ENCODE measurements around the gene LCOR. TPM values are rescaled to one million over a fixed set of nuclear protein-coding genes. Genes with fewer than 3 reads are reported as not detected.

Gene LCOR
- total and polyA plus RNA-seq, 2 of the 13 experiments (the other 11 are each of a cell fraction or from before 2014, with no cell fraction given): 12.4 to 23.7 TPM

DNA sequence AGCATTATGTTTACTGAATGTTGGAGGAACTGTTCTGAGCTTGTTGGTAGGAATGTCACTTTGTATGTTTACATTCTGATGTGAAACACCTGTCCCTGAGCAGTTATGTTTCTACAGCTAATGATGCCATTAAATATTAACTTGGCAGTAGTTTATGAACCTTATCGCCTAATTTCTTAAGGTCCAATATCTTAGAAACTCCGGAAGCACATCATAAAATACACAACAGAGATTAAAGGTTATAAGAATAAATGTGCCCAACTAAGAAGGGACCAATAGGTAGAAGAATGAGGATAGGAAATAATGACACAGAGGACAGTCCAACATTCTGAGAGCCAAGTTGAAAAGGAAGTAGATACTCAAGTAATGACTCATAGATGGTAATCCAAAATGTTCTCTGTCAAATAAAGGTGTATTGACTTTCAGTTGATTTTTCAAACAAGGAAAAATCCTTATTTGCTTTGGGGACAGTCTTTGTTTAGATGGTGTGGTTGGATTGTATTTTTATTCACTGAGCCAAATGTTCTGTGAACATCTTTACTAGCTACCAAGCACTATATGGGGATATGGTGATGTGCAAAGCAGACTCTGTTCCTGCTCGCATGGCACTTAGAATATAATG is 31.9 kb downstream of the LCOR start (continued):
- no peak for TF ChIP-seq ZNF34 (CRISPR knock-in tag; IDR thresholded peaks at IDR 0.05; ENCODE audit: borderline replicate concordance)
- TF ChIP-seq KDM4B (CRISPR knock-in tag; IDR thresholded peaks at IDR 0.05): no peak
- no peak for TF ChIP-seq ARID2 (CRISPR knock-in tag; IDR thresholded peaks at IDR 0.05; ENCODE audit: borderline replicate concordance)
- TF ChIP-seq, protein P1, sequence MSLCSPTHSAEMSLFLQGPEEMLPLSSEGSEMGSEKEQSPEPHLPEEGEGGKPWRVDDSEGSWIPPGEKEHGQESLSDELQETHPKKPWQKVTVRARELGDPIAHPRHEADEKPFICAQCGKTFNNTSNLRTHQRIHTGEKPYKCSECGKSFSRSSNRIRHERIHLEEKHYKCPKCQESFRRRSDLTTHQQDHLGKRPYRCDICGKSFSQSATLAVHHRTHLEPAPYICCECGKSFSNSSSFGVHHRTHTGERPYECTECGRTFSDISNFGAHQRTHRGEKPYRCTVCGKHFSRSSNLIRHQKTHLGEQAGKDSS (CRISPR knock-in tag; IDR thresholded peaks at IDR 0.05; ENCODE audit: borderline replicate concordance, low read depth): no peak
- TF ChIP-seq DNMT1 (CRISPR knock-in tag; IDR thresholded peaks at IDR 0.05): no peak
- no peak for TF ChIP-seq LRRFIP1 (CRISPR knock-in tag; conservative IDR thresholded peaks at IDR 0.05)
- TF ChIP-seq, protein P2, sequence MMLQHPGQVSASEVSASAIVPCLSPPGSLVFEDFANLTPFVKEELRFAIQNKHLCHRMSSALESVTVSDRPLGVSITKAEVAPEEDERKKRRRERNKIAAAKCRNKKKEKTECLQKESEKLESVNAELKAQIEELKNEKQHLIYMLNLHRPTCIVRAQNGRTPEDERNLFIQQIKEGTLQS (CRISPR knock-in tag; IDR thresholded peaks at IDR 0.05): peak; percentile 83
- no peak for TF ChIP-seq PAWR (CRISPR knock-in tag; IDR thresholded peaks at IDR 0.05; ENCODE audit: borderline replicate concordance)
- TF ChIP-seq ZNF343 (CRISPR knock-in tag; IDR thresholded peaks at IDR 0.05): no peak
- 0 out of 2 replicates have a peak, but pooled peaks have one; percentile 41 for TF ChIP-seq REPIN1 (CRISPR knock-in tag; IDR thresholded peaks at IDR 0.05; ENCODE audit: borderline replicate concordance, low read depth)
- TF ChIP-seq, protein P3, sequence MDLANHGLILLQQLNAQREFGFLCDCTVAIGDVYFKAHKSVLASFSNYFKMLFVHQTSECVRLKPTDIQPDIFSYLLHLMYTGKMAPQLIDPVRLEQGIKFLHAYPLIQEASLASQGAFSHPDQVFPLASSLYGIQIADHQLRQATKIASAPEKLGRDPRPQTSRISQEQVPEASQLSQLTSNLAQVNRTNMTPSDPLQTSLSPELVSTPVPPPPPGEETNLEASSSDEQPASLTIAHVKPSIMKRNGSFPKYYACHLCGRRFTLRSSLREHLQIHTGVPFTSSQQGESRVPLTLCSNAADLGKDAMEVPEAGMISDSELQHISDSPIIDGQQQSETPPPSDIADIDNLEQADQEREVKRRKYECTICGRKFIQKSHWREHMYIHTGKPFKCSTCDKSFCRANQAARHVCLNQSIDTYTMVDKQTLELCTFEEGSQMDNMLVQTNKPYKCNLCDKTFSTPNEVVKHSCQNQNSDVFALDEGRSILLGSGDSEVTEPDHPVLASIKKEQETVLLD (CRISPR knock-in tag; IDR thresholded peaks at IDR 0.05; ENCODE audit: low read depth): no peak
- TF ChIP-seq GZF1 (CRISPR knock-in tag; IDR thresholded peaks at IDR 0.05): no peak
- no peak for TF ChIP-seq ZNF720 (CRISPR knock-in tag; IDR thresholded peaks at IDR 0.05)
- no peak for TF ChIP-seq ZNF75D (CRISPR knock-in tag; IDR thresholded peaks at IDR 0.05; ENCODE audit: borderline replicate concordance)
- TF ChIP-seq, protein P4, sequence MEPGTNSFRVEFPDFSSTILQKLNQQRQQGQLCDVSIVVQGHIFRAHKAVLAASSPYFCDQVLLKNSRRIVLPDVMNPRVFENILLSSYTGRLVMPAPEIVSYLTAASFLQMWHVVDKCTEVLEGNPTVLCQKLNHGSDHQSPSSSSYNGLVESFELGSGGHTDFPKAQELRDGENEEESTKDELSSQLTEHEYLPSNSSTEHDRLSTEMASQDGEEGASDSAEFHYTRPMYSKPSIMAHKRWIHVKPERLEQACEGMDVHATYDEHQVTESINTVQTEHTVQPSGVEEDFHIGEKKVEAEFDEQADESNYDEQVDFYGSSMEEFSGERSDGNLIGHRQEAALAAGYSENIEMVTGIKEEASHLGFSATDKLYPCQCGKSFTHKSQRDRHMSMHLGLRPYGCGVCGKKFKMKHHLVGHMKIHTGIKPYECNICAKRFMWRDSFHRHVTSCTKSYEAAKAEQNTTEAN (CRISPR knock-in tag; conservative IDR thresholded peaks at IDR 0.05): no peak
- no peak for TF ChIP-seq ZNF264 (CRISPR knock-in tag; IDR thresholded peaks at IDR 0.05)
- no peak for TF ChIP-seq EZH2 (conservative IDR thresholded peaks at IDR 0.05; ENCODE audit: low read depth, low read length)
- TF ChIP-seq NCOA5 (CRISPR knock-in tag; IDR thresholded peaks at IDR 0.05): no peak
- peak; percentile 41; the same call in 1 of the 2 replicates for TF ChIP-seq SIX4 (CRISPR knock-in tag; IDR thresholded peaks at IDR 0.05)
- TF ChIP-seq, protein P5, sequence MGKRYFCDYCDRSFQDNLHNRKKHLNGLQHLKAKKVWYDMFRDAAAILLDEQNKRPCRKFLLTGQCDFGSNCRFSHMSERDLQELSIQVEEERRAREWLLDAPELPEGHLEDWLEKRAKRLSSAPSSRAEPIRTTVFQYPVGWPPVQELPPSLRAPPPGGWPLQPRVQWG (CRISPR knock-in tag; IDR thresholded peaks at IDR 0.05; ENCODE audit: borderline replicate concordance, low read depth): no peak
- TF ChIP-seq MED13 (CRISPR knock-in tag; IDR thresholded peaks at IDR 0.05): no peak
- TF ChIP-seq ZNF331 (CRISPR knock-in tag; IDR thresholded peaks at IDR 0.05): no peak; the same call in 1 of the 2 replicates
- TF ChIP-seq PITX1 (CRISPR knock-in tag; IDR thresholded peaks at IDR 0.05): peak; percentile 76
